IMR-90 (cell line): ENCODE results near the gene MBTPS2. TPM values are rescaled to one million over a fixed set of nuclear protein-coding genes. Genes with fewer than 3 reads are reported as not detected.
A peak's percentile ranks its signal among the peaks of the same experiment; 100 is the strongest.

ENCODE experiments used
- ATAC-seq: fragments of 200-7000 bp; cut with Tn5 transposase; 2 replicates; pipeline ENCODE4 v1.9.1; 2020; ENCODE audit warnings: low read depth, mild to moderate bottlenecking, moderate library complexity
- BruUV-seq: library from RNA; stranded (reverse); fragments of 400-500 nt; replicated peaks from 2 replicates; lab custom pipeline; 2021; lab: Mats Ljungman, UMichigan
- CTCF ChIA-PET: fragments of 300-600 bp; formaldehyde crosslinking; extraction: SDS; loops from one replicate; lab custom pipeline; 2021; ENCODE audit warnings: antibody characterized with exemption; lab: Yijun Ruan, JAX
- POLR2A ChIA-PET: fragments of 300-600 bp; sonication (Branson Sonifier 250); formaldehyde crosslinking; loops from one replicate; lab custom pipeline; 2022; ENCODE audit warnings: antibody characterized with exemption; ENCODE audit not compliant: unreplicated experiment; lab: Charles Lee
- DNase-seq: peaks from one replicate; pipeline ENCODE4 v3.0.0; 2013
- H2AFZ ChIP-seq: replicated peaks from 2 replicates; pipeline ENCODE3; 2013; ENCODE audit warnings: low read length, mild to moderate bottlenecking; ENCODE audit not compliant: poor library complexity
- H2AK5ac ChIP-seq: 2 replicates; pipeline ENCODE4 v1.6.1; 2013; ENCODE audit warnings: low read depth, low read length, inconsistent platforms
- H2AK9ac ChIP-seq: replicated peaks from 2 replicates; pipeline ENCODE3; 2013; ENCODE audit warnings: mild to moderate bottlenecking, low read depth, low read length, moderate library complexity; ENCODE audit not compliant: poor library complexity
- H2BK120ac ChIP-seq: 2 replicates; pipeline ENCODE4 v1.6.1; 2013; ENCODE audit warnings: low read depth, low read length, inconsistent platforms
- H2BK15ac ChIP-seq: 3 replicates; pipeline ENCODE4 v1.6.1; 2013; ENCODE audit warnings: low read depth, low read length, inconsistent platforms
- H2BK20ac ChIP-seq: 2 replicates; pipeline ENCODE4 v1.6.1; 2013; ENCODE audit warnings: low read depth, mild to moderate bottlenecking, inconsistent platforms, low read length, moderate library complexity
- H2BK5ac ChIP-seq: 2 replicates; pipeline ENCODE4 v1.6.1; 2013; ENCODE audit warnings: mild to moderate bottlenecking, low read depth, low read length, inconsistent platforms; ENCODE audit not compliant: poor library complexity, severe bottlenecking
- H3K14ac ChIP-seq: replicated peaks from 2 replicates; pipeline ENCODE4 v1.6.1; 2013; ENCODE audit warnings: low read depth, low read length, inconsistent platforms
- H3K18ac ChIP-seq: 2 replicates; pipeline ENCODE4 v1.6.1; 2013; ENCODE audit warnings: low read depth, low read length, control low read depth
- H3K23ac ChIP-seq: 2 replicates; pipeline ENCODE4 v1.6.1; 2013; ENCODE audit warnings: low read depth, low read length, inconsistent platforms
- H3K27ac ChIP-seq: 2 replicates; pipeline ENCODE4 v1.5.1; 2013; ENCODE audit warnings: mild to moderate bottlenecking, control low read depth, low read length; ENCODE audit not compliant: insufficient read depth
- H3K27me3 ChIP-seq: 2 replicates; pipeline ENCODE4 v1.6.1; 2013; ENCODE audit warnings: low read length; ENCODE audit not compliant: control insufficient read depth, insufficient read depth
- H3K36me3 ChIP-seq: 2 replicates; pipeline ENCODE4 v1.6.1; 2013; ENCODE audit warnings: low read length, mixed read lengths; ENCODE audit not compliant: control insufficient read depth, insufficient read depth
- H3K4ac ChIP-seq: 2 replicates; pipeline ENCODE4 v1.6.1; 2013; ENCODE audit warnings: low read depth, low read length, inconsistent platforms
- H3K4me1 ChIP-seq: 2 replicates; pipeline ENCODE4 v1.6.1; 2013; ENCODE audit warnings: low read length, mixed read lengths; ENCODE audit not compliant: control insufficient read depth, insufficient read depth
- H3K4me2 ChIP-seq: 2 replicates; pipeline ENCODE4 v1.6.1; 2013; ENCODE audit warnings: low read depth, mild to moderate bottlenecking, control low read depth, low read length, moderate library complexity
- H3K4me3 ChIP-seq: 2 replicates; pipeline ENCODE4 v1.5.1; 2013; ENCODE audit warnings: low read depth, mild to moderate bottlenecking, control low read depth, low read length, moderate library complexity; ENCODE audit not compliant: insufficient read depth
- H3K56ac ChIP-seq: 2 replicates; pipeline ENCODE4 v1.6.1; 2013; ENCODE audit warnings: low read length, inconsistent platforms; ENCODE audit not compliant: insufficient read depth; ENCODE audit errors: extremely low read depth
- H3K79me1 ChIP-seq, 2 experiments: 2 replicates each; pipeline ENCODE4 v1.6.1; 2013; ENCODE audit warnings: low read length in 2 of 2, inconsistent platforms in 1 of 2, low read depth in 1 of 2
- H3K9ac ChIP-seq: 2 replicates; pipeline ENCODE4 v1.6.1; 2013; ENCODE audit warnings: low read depth, low read length, control low read depth
- H3K9me1 ChIP-seq: 2 replicates; pipeline ENCODE4 v1.6.1; 2013; ENCODE audit warnings: low read length, inconsistent platforms; ENCODE audit not compliant: insufficient read depth
- H3K9me3 ChIP-seq: 2 replicates; pipeline ENCODE4 v1.6.1; 2013; ENCODE audit warnings: low read length; ENCODE audit not compliant: control insufficient read depth, insufficient read depth
- H4K20me1 ChIP-seq: 2 replicates; pipeline ENCODE4 v1.6.1; 2013; ENCODE audit warnings: low read length, inconsistent platforms; ENCODE audit not compliant: insufficient read depth
- H4K5ac ChIP-seq: 2 replicates; pipeline ENCODE4 v1.6.1; 2013; ENCODE audit warnings: mild to moderate bottlenecking, low read depth, low read length, control low read depth
- H4K8ac ChIP-seq, 2 experiments: 2 replicates each; pipeline ENCODE4 v1.6.1; 2013; ENCODE audit warnings: low read depth in 2 of 2, low read length in 2 of 2, control low read depth in 1 of 2, inconsistent platforms in 1 of 2
- H4K91ac ChIP-seq: 2 replicates; pipeline ENCODE4 v1.6.1; 2013; ENCODE audit warnings: low read depth, low read length, inconsistent platforms; ENCODE audit not compliant: insufficient read depth
- CTCF ChIP-seq: conservative IDR thresholded peaks from 2 replicates; pipeline ENCODE4 v1.5.1; 2012; ENCODE audit warnings: mild to moderate bottlenecking, low read depth, low read length, improper control_type of control experiment
- WGBS, 2 experiments: methylation state at CpG; one replicate each; pipeline versions ENCODE4 v1.1.5 to v1.1.7; 2013; ENCODE audit warnings: missing lambda C conversion rate in 2 of 2; ENCODE audit not compliant: insufficient read length in 1 of 2; ENCODE audit errors: extremely low coverage in 2 of 2; 5-methylcytosine and 5-hydroxymethylcytosine counted together
- dilution Hi-C: fragments of 300-500 bp; cut with HindIII; formaldehyde crosslinking; loops from one replicate; pipeline ENCODE4 v1.14.3; 2018; ENCODE audit warnings: low sequenced_read_pairs; ENCODE audit not compliant: unreplicated experiment
- in situ Hi-C: fragments of 300-500 bp; cut with MboI; formaldehyde crosslinking; loops from 3 replicates; pipeline ENCODE4 v1.14.3; 2019; ENCODE audit warnings: low sequenced_read_pairs, inconsistent platforms, mixed read lengths
- intact Hi-C: fragments of 100-400 bp; cut with micrococcal nuclease; formaldehyde crosslinking; loops from 2 replicates; pipeline ENCODE4 v1.10.0; 2022
- microRNA-seq, 2 experiments: library from miRNA; stranded (forward) in 1 of 2; unstranded in 1 of 2; fragments of 10-50 nt in 1 of 2; fragments of <30 nt in 1 of 2; gene quantifications in 1 of 2; microRNA quantifications in 1 of 2; one replicate each; pipeline versions ENCODE3 to v1.1.0; 2013 to 2020; ENCODE audit not compliant: insufficient read depth in 1 of 2, insufficient read length in 1 of 2, unreplicated experiment in 1 of 2
- polyA plus RNA-seq, 3 experiments: library from polyadenylated mRNA; depleted of rRNA; stranded (reverse); fragments of >200 nt; gene quantifications; 2 replicates each; pipeline ENCODE4 v1.2.3, GENCODE V29; 2012; ENCODE audit warnings: low replicate concordance in 1 of 3
- small RNA-seq, 5 experiments: library from RNA; depleted of rRNA; stranded (forward); fragments of <200 nt; gene quantifications; one replicate each; pipeline ENCODE3, GENCODE V24; 2012
- total RNA-seq: library from RNA; depleted of rRNA; stranded (reverse); fragments of >200 nt; gene quantifications from 2 replicates; pipeline ENCODE4 v1.2.3, GENCODE V29; 2012; rRNA removed

The MBTPS2 gene
- total and polyA plus RNA-seq, 2 of the 4 experiments (the other 2 are of a cell fraction), result 4.7 to 12.4 TPM

- 0 out of 3 replicates have a peak overlapping the region, but pooled peaks have one; percentile 75 for H2BK15ac ChIP-seq
- H2BK20ac ChIP-seq, result peak overlapping the region; percentile 74
- no peak overlapping the region; the same call in 1 of the 2 replicates for H3K18ac ChIP-seq
- H3K36me3 ChIP-seq, result no peaks in the 10 kb centered on the region
- H4K91ac ChIP-seq, result 0 out of 2 replicates have a peak overlapping the region, but pooled peaks have one; percentile 69
- in situ Hi-C loops (no loop called here), intact Hi-C loops (no loop called here), dilution Hi-C loops (no loop called here)
- no peak overlapping the region for H2AK9ac ChIP-seq
- H4K20me1 ChIP-seq, result no peaks in the 10 kb centered on the region
- no peak for TF ChIP-seq CTCF
- H2BK5ac ChIP-seq, result peak overlapping the region; percentile 29
- DNase-seq (no peak), ATAC-seq (no peak)
- no peaks in the 10 kb centered on the region for H3K27me3 ChIP-seq
- no peak overlapping the region for H3K9ac ChIP-seq
- H3K23ac ChIP-seq, result no peak overlapping the region
- peaks cover 6% of the 10 kb centered on the region for H3K9me1 ChIP-seq
- H4K8ac ChIP-seq, result peak overlapping the region in 1 of 2 experiments; percentile 13; a peak in 1 of 4 replicates
- POLR2A ChIA-PET, result no interaction called here
- no peak overlapping the region for H3K27ac ChIP-seq
- H2BK120ac ChIP-seq, result peak overlapping the region; percentile 53; the same call in 1 of the 2 replicates
- 69% methylated on average over 3 of the region's 3 CpGs; no CpG with 5 or more reads in 1 of the 2 experiments for WGBS, 2 experiments
- H3K4me3 ChIP-seq, result no peak overlapping the region
- H3K79me1 ChIP-seq, result peaks cover 0 to 15% of the 10 kb centered on the region in 2 experiments; a peak in 1 of 4 replicates
- no peak overlapping the region for H3K14ac ChIP-seq
- peak overlapping the region; percentile 69; the same call in 1 of the 2 replicates for H2AK5ac ChIP-seq
- H2AFZ ChIP-seq, result no peak overlapping the region
- no peak overlapping the region for H3K56ac ChIP-seq
- peaks cover 10% of the 10 kb centered on the region for H3K4me1 ChIP-seq
- no peaks in the 10 kb centered on the region for H3K9me3 ChIP-seq
- CTCF ChIA-PET, result interaction anchor here (1.6 kb wide), 1 partner anchor 8 kb away, joined by 3 read pairs; no protein-coding TSS in a partner anchor
- H4K5ac ChIP-seq, result no peak overlapping the region
- BruUV-seq, result no TSS peak
- H3K4me2 ChIP-seq, result no peak overlapping the region
- peak overlapping the region; percentile 73 for H3K4ac ChIP-seq
Observed at GRCh38 chrX:21934414-21934813, 95.0 kb downstream of the MBTPS2 start.

Small RNA genes within 50 kb of the gene (microRNA-seq; reads per million reads assigned to microRNA genes)
- gene U73479.1 (ENCODE audit: insufficient read depth, insufficient read length), result not detected

Small RNA genes within 50 kb of the gene (small RNA-seq; reads per million reads assigned to genes)
- gene U73479.1, result 0 reads per million in 5 experiments

Other genes starting within 250 kb of the MBTPS2 start
- gene KLHL34, start 181.3 kb upstream of the MBTPS2 start, total RNA-seq, result not detected in 2 replicates
- not detected in 2 replicates for gene KLHL34, start 181.3 kb upstream of the MBTPS2 start, polyA plus RNA-seq (2012; rRNA removed)
- not detected in 2 replicates for gene SMPX, start 81.5 kb upstream of the MBTPS2 start, total RNA-seq
- not detected in 2 replicates for gene SMPX, start 81.5 kb upstream of the MBTPS2 start, polyA plus RNA-seq (2012; rRNA removed)
- gene YY2, start 16.4 kb downstream of the MBTPS2 start, total RNA-seq, result 0.72 and 1.1 TPM in 2 replicates
- gene YY2, start 16.4 kb downstream of the MBTPS2 start, polyA plus RNA-seq (2012; rRNA removed), result 2.5 TPM in 2 replicates
- 230 and 439 TPM in 2 replicates for gene SMS, start 101.1 kb downstream of the MBTPS2 start, total RNA-seq
- gene SMS, start 101.1 kb downstream of the MBTPS2 start, polyA plus RNA-seq (2012; rRNA removed), result 166 and 176 TPM in 2 replicates
- gene PHEX, start 192.7 kb downstream of the MBTPS2 start, total RNA-seq, result 0.18 and 0.28 TPM in 2 replicates
- gene PHEX, start 192.7 kb downstream of the MBTPS2 start, polyA plus RNA-seq (2012; rRNA removed), result 0.04 and 0.10 TPM in 2 replicates